Liver (tissue), 9 donors: ENCODE data around the gene APBB3. TPM values are rescaled to one million over a fixed set of nuclear protein-coding genes. Genes with fewer than 3 reads are reported as not detected.

ENCODE experiments used
- DNase-seq: peaks from one replicate; pipeline ENCODE4 v3.0.0-alpha.2; 2017; ENCODE audit warnings: low spot score
- H3K27ac ChIP-seq, 2 donors: one replicate each; pipeline ENCODE4 v1.7.0; 2013; ENCODE audit warnings: inconsistent platforms in 2 of 2, low read length in 2 of 2, control low read depth in 1 of 2, low read depth in 1 of 2, mild to moderate bottlenecking in 1 of 2
- H3K27me3 ChIP-seq, 4 donors: one replicate each; pipeline versions ENCODE4 v1.6.1 to v1.7.0; 2013; ENCODE audit warnings: low read length in 3 of 4, inconsistent platforms in 1 of 4, mild to moderate bottlenecking in 1 of 4, moderate library complexity in 1 of 4; ENCODE audit not compliant: control insufficient read depth in 4 of 4, insufficient read depth in 4 of 4
- H3K36me3 ChIP-seq, 4 donors: one replicate each; pipeline versions ENCODE4 v1.6.1 to v1.7.0; 2013; ENCODE audit warnings: low read length in 3 of 4, mild to moderate bottlenecking in 3 of 4, low read depth in 1 of 4, moderate library complexity in 1 of 4; ENCODE audit not compliant: control insufficient read depth in 4 of 4, insufficient read depth in 3 of 4
- H3K4me1 ChIP-seq, 4 donors: one replicate each; pipeline versions ENCODE4 v1.6.1 to v1.7.0; 2013; ENCODE audit warnings: low read length in 3 of 4, mild to moderate bottlenecking in 3 of 4, moderate library complexity in 1 of 4; ENCODE audit not compliant: control insufficient read depth in 4 of 4, insufficient read depth in 4 of 4
- H3K4me3 ChIP-seq, 3 donors: one replicate each; pipeline versions ENCODE4 v1.6.1 to v1.7.0; 2013; ENCODE audit warnings: low read length in 3 of 3, control low read depth in 1 of 3, low read depth in 1 of 3, mild to moderate bottlenecking in 1 of 3
- H3K9ac ChIP-seq, 2 donors: one replicate each; pipeline ENCODE4 v1.7.0; 2013; ENCODE audit warnings: low read length in 2 of 2, mild to moderate bottlenecking in 2 of 2, moderate library complexity in 2 of 2, control low read depth in 1 of 2, low read depth in 1 of 2
- H3K9me3 ChIP-seq, 4 donors: one replicate each; pipeline versions ENCODE4 v1.6.1 to v1.7.0; 2013; ENCODE audit warnings: low read length in 3 of 4; ENCODE audit not compliant: control insufficient read depth in 4 of 4
- FOXA1 ChIP-seq: IDR thresholded peaks from 2 replicates; pipeline ENCODE4 v1.6.1; 2016; ENCODE audit warnings: antibody characterized with exemption
- GABPA ChIP-seq, 2 donors: IDR thresholded peaks in 1 of 2; conservative IDR thresholded peaks in 1 of 2; 2 replicates each; pipeline ENCODE4 v1.6.1; 2016; ENCODE audit warnings: antibody characterized with exemption in 2 of 2, mild to moderate bottlenecking in 1 of 2, moderate library complexity in 1 of 2
- HNF4A ChIP-seq, 2 donors: conservative IDR thresholded peaks; 2 replicates each; pipeline ENCODE4 v1.6.1; 2016; ENCODE audit warnings: antibody characterized with exemption in 2 of 2, mild to moderate bottlenecking in 2 of 2
- HNF4G ChIP-seq: IDR thresholded peaks from 2 replicates; pipeline ENCODE4 v1.6.1; 2016; ENCODE audit warnings: antibody characterized with exemption
- JUND ChIP-seq, 2 donors: IDR thresholded peaks; 2 replicates each; pipeline ENCODE4 v1.6.1; 2016; ENCODE audit warnings: antibody characterized with exemption in 2 of 2
- MAX ChIP-seq: IDR thresholded peaks from 2 replicates; pipeline ENCODE4 v1.6.1; 2016; ENCODE audit warnings: antibody characterized with exemption
- NR2F2 ChIP-seq: IDR thresholded peaks from 2 replicates; pipeline ENCODE4 v1.6.1; 2016; ENCODE audit warnings: antibody characterized with exemption
- RAD21 ChIP-seq, 2 donors: IDR thresholded peaks; 2 replicates each; pipeline ENCODE4 v1.6.1; 2016; ENCODE audit warnings: antibody characterized with exemption in 2 of 2, mild to moderate bottlenecking in 2 of 2
- SP1 ChIP-seq: IDR thresholded peaks from 2 replicates; pipeline ENCODE4 v1.6.1; 2018; ENCODE audit warnings: antibody characterized with exemption, mild to moderate bottlenecking
- TAF1 ChIP-seq: conservative IDR thresholded peaks from 2 replicates; pipeline ENCODE4 v1.6.1; 2016; ENCODE audit warnings: antibody characterized with exemption, mild to moderate bottlenecking
- WGBS: extraction: QIAGEN DNeasy Blood & Tissue Kit; methylation state at CpG from one replicate; pipeline ENCODE4 v1.1.7; 2013; 5-methylcytosine and 5-hydroxymethylcytosine counted together
- polyA plus RNA-seq, 2 donors: library from polyadenylated mRNA; stranded (reverse) in 1 of 2; unstranded in 1 of 2; fragments of 200-250 nt in 1 of 2; fragments of >200 nt in 1 of 2; fragmentation: Nextera tagmentation in 1 of 2; extraction: Ambion mirVana in 1 of 2; gene quantifications; one replicate each; pipeline versions ENCODE4 v1.2.1 to v1.2.3, GENCODE V29; 2013 to 2015
- total RNA-seq, 2 donors: library from RNA; depleted of rRNA; stranded (reverse); fragments of >200 nt; gene quantifications; one replicate each; pipeline ENCODE4 v1.2.3, GENCODE V29; 2014
- TF ChIP-seq, protein P1 (sequence below): fragments of 150-350 bp; IDR thresholded peaks from 2 replicates; pipeline ENCODE4 v1.5.1; 2017; ENCODE audit warnings: improper control_type of control experiment, low read depth, low read length; ENCODE audit not compliant: missing input control
- TF ChIP-seq, protein P2 (sequence below): IDR thresholded peaks from 2 replicates; pipeline ENCODE4 v1.6.1; 2016; ENCODE audit warnings: antibody characterized with exemption
- TF ChIP-seq, protein P3 (sequence below): IDR thresholded peaks from 2 replicates; pipeline ENCODE4 v1.6.1; 2016; ENCODE audit warnings: antibody characterized with exemption
- donor health status: healthy.
- donor health status: healthy.
- donor health status: healthy.
- donor health status: healthy.
- donor health status: healthy.

Gene APBB3
- total and polyA plus RNA-seq, 4 donors, result 4.6 to 40.5 (median 19.6) TPM

- no peak for DNase-seq
- WGBS, result 95% methylated on average over 1 of the region's 1 CpG
- Histone ChIP-seq H3K4me1 (peaks cover 19 to 74% (median 62%) of the 10 kb centered on the region in 4 donors), H3K36me3 (peaks cover 6 to 20% (median 15%) of the 10 kb centered on the region in 4 donors), H3K4me3 (no peak overlapping the region), H3K27me3 (no peaks in the 10 kb centered on the region), H3K27ac (peak overlapping the region in 1 of 2 donors; percentile 51), H3K9me3 (no peaks in the 10 kb centered on the region), H3K9ac (no peak overlapping the region)
- no peak for TF ChIP-seq SP1
- TF ChIP-seq FOXA1, result no peak
- TF ChIP-seq, protein P1, sequence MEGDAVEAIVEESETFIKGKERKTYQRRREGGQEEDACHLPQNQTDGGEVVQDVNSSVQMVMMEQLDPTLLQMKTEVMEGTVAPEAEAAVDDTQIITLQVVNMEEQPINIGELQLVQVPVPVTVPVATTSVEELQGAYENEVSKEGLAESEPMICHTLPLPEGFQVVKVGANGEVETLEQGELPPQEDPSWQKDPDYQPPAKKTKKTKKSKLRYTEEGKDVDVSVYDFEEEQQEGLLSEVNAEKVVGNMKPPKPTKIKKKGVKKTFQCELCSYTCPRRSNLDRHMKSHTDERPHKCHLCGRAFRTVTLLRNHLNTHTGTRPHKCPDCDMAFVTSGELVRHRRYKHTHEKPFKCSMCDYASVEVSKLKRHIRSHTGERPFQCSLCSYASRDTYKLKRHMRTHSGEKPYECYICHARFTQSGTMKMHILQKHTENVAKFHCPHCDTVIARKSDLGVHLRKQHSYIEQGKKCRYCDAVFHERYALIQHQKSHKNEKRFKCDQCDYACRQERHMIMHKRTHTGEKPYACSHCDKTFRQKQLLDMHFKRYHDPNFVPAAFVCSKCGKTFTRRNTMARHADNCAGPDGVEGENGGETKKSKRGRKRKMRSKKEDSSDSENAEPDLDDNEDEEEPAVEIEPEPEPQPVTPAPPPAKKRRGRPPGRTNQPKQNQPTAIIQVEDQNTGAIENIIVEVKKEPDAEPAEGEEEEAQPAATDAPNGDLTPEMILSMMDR, result no peak
- no peak for TF ChIP-seq HNF4G
- TF ChIP-seq, protein P2, sequence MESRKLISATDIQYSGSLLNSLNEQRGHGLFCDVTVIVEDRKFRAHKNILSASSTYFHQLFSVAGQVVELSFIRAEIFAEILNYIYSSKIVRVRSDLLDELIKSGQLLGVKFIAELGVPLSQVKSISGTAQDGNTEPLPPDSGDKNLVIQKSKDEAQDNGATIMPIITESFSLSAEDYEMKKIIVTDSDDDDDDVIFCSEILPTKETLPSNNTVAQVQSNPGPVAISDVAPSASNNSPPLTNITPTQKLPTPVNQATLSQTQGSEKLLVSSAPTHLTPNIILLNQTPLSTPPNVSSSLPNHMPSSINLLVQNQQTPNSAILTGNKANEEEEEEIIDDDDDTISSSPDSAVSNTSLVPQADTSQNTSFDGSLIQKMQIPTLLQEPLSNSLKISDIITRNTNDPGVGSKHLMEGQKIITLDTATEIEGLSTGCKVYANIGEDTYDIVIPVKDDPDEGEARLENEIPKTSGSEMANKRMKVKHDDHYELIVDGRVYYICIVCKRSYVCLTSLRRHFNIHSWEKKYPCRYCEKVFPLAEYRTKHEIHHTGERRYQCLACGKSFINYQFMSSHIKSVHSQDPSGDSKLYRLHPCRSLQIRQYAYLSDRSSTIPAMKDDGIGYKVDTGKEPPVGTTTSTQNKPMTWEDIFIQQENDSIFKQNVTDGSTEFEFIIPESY, result no peak
- peak; percentile 38 to 59 for TF ChIP-seq HNF4A (conservative IDR thresholded peaks at IDR 0.05)
Measured at GRCh38 chr5:140570488-140570887, 6.1 kb upstream of the APBB3 start.

- TF ChIP-seq HNF4A (conservative IDR thresholded peaks at IDR 0.05) (no peak), JUND (IDR thresholded peaks at IDR 0.05) (no peak), HNF4G (no peak), NR2F2 (no peak), TAF1 (no peak)
- TF ChIP-seq, protein P1, result no peak
- no peak overlapping the region for H3K4me3 ChIP-seq
- WGBS, result 91% methylated on average over 4 of the region's 4 CpGs
- peaks cover 20 to 75% (median 64%) of the 10 kb centered on the region in 4 donors for H3K4me1 ChIP-seq
- H3K27me3 ChIP-seq, result no peaks in the 10 kb centered on the region
- DNase-seq, result no peak
- no peak overlapping the region for H3K9ac ChIP-seq
- peak overlapping the region in 1 of 2 donors; percentile 27 for H3K27ac ChIP-seq
- peaks cover 6 to 20% (median 15%) of the 10 kb centered on the region in 4 donors for H3K36me3 ChIP-seq
- no peaks in the 10 kb centered on the region for H3K9me3 ChIP-seq
Measured at GRCh38 chr5:140570058-140570457, 5.7 kb upstream of the APBB3 start.

DNA sequence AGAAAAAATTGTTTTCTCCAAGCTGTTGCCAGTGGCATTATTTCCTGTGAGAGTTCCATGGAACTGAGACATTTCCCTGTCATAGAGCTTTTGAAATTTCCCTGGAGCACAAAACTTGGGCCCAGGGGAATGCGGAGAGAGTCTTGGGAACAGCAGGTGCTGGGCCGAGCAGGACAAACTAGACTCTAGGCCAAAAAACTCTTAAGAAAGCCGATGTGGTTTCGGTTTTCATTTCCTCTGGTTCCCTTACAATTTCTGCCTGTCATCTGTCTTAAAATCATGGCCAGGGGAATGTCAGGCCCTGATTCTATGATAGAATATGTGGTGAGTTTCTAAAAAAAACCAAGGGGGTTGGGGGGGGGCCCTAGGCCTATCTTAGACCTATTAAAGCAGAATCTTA lies 4.8 kb upstream of the APBB3 start:
- Histone ChIP-seq H3K9ac (peak overlapping the region in 1 of 2 donors; percentile 52), H3K4me3 (no peak overlapping the region), H3K36me3 (peaks cover 6 to 20% (median 15%) of the 10 kb centered on the region in 4 donors), H3K27ac (peak overlapping the region; percentile 27 to 44), H3K27me3 (no peaks in the 10 kb centered on the region), H3K4me1 (peaks cover 17 to 68% (median 59%) of the 10 kb centered on the region in 4 donors), H3K9me3 (no peaks in the 10 kb centered on the region)
- DNase-seq, result no peak
- WGBS, result 57% methylated on average over 4 of the region's 4 CpGs
- TF ChIP-seq RAD21 (IDR thresholded peaks at IDR 0.05) (no peak), MAX (no peak), SP1 (no peak), HNF4A (conservative IDR thresholded peaks at IDR 0.05) (no peak), HNF4G (no peak), FOXA1 (no peak), NR2F2 (no peak), GABPA (IDR thresholded peaks at IDR 0.05 in 1 of 2, conservative IDR thresholded peaks at IDR 0.05 in 1 of 2) (no peak)
- TF ChIP-seq, protein P3, sequence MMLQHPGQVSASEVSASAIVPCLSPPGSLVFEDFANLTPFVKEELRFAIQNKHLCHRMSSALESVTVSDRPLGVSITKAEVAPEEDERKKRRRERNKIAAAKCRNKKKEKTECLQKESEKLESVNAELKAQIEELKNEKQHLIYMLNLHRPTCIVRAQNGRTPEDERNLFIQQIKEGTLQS, result no peak
- TF ChIP-seq, protein P1, result no peak
